Loucy (cell line): ENCODE results near the gene ABCA9.

Source experiments
- EZH2phosphoT487 ChIP-seq: fragments of 200-600 bp; IDR thresholded peaks from 2 replicates; pipeline ENCODE4 v1.6.1; 2018; ENCODE audit warnings: antibody characterized with exemption, mild to moderate bottlenecking, moderate library complexity, borderline replicate concordance
- TF ChIP-seq, protein P1 (sequence below): fragments of 200-600 bp; sonication (generic); conservative IDR thresholded peaks from 2 replicates; pipeline ENCODE4 v1.5.1; 2014; ENCODE audit warnings: mild to moderate bottlenecking, antibody characterized with exemption, low read length

GRCh38 chr17:69086641-69087040, 25.9 kb upstream of the ABCA9 start:
- TF ChIP-seq, protein P1, sequence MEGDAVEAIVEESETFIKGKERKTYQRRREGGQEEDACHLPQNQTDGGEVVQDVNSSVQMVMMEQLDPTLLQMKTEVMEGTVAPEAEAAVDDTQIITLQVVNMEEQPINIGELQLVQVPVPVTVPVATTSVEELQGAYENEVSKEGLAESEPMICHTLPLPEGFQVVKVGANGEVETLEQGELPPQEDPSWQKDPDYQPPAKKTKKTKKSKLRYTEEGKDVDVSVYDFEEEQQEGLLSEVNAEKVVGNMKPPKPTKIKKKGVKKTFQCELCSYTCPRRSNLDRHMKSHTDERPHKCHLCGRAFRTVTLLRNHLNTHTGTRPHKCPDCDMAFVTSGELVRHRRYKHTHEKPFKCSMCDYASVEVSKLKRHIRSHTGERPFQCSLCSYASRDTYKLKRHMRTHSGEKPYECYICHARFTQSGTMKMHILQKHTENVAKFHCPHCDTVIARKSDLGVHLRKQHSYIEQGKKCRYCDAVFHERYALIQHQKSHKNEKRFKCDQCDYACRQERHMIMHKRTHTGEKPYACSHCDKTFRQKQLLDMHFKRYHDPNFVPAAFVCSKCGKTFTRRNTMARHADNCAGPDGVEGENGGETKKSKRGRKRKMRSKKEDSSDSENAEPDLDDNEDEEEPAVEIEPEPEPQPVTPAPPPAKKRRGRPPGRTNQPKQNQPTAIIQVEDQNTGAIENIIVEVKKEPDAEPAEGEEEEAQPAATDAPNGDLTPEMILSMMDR, result no peak
- TF ChIP-seq EZH2phosphoT487, result no peak
